ENCODE results near the gene DNMBP. TPM values are rescaled to one million over a fixed set of nuclear protein-coding genes. Genes with fewer than 3 reads are reported as not detected.

DNMBP gene
- total and polyA plus RNA-seq, 2 of the 4 experiments (the other 2 are of a cell fraction), result 10.9 to 13.6 TPM

DNA sequence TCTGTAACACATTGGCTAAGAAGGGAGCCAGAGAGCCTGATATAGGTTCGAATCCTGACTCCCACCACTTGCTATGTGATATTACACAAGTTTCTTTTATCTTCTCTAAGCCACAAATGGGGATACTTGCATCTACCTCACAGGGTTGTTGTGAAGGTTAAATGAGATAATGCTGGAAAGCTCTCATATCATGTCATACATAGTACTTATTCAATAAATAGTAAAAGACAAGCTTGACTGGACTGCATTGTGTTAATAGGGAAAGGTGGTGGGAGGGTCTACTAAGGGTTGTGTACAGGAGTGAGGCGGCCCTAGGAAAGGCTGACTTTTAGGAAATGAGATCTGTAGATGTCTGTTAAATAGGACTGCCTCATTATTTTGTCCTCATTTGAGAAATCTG, 35.8 kb upstream of the DNMBP start:
- no peak overlapping the region for H4K8ac ChIP-seq (ENCODE audit: low read depth in 2 of 2, low read length in 2 of 2)
- H3K36me3 ChIP-seq (ENCODE audit: control insufficient read depth, insufficient read depth, low read length), result no peaks in the 10 kb centered on the region
- H2BK15ac ChIP-seq (ENCODE audit: low read depth, low read length), result no peak overlapping the region
- POLR2A ChIA-PET (ENCODE audit: unreplicated experiment), result interaction anchor here (1.0 kb wide), 1 partner anchor 40 kb away, joined by 17 read pairs; no protein-coding TSS in a partner anchor
- H2AK9ac ChIP-seq (replicated peaks; ENCODE audit: low read depth, low read length, poor library complexity), result no peak overlapping the region
- H2AK5ac ChIP-seq (ENCODE audit: low read depth, low read length), result no peak overlapping the region
- H2BK120ac ChIP-seq (ENCODE audit: low read depth, low read length), result no peak overlapping the region
- no peaks in the 10 kb centered on the region for H3K79me1 ChIP-seq (ENCODE audit: low read depth in 1 of 2, low read length in 2 of 2)
- TF ChIP-seq RAD21 (IDR thresholded peaks at IDR 0.05; ENCODE audit: low read length) (no peak), RCOR1 (IDR thresholded peaks at IDR 0.05; ENCODE audit: insufficient replicate concordance, low read length) (no peak), SMC3 (IDR thresholded peaks at IDR 0.05; ENCODE audit: low read depth, low read length) (no peak), RFX5 (IDR thresholded peaks at IDR 0.05; ENCODE audit: low read depth, low read length) (no peak), CHD1 (IDR thresholded peaks at IDR 0.05; ENCODE audit: low read depth, low read length) (no peak)
- TF ChIP-seq, protein P1, sequence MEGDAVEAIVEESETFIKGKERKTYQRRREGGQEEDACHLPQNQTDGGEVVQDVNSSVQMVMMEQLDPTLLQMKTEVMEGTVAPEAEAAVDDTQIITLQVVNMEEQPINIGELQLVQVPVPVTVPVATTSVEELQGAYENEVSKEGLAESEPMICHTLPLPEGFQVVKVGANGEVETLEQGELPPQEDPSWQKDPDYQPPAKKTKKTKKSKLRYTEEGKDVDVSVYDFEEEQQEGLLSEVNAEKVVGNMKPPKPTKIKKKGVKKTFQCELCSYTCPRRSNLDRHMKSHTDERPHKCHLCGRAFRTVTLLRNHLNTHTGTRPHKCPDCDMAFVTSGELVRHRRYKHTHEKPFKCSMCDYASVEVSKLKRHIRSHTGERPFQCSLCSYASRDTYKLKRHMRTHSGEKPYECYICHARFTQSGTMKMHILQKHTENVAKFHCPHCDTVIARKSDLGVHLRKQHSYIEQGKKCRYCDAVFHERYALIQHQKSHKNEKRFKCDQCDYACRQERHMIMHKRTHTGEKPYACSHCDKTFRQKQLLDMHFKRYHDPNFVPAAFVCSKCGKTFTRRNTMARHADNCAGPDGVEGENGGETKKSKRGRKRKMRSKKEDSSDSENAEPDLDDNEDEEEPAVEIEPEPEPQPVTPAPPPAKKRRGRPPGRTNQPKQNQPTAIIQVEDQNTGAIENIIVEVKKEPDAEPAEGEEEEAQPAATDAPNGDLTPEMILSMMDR (conservative IDR thresholded peaks at IDR 0.05; ENCODE audit: low read depth, low read length), result no peak
- no peak overlapping the region for H3K27ac ChIP-seq (ENCODE audit: insufficient read depth, low read length)
- no peaks in the 10 kb centered on the region for H4K20me1 ChIP-seq (ENCODE audit: insufficient read depth, low read length)
- intact Hi-C loops (cut with micrococcal nuclease), result loop anchor here (10.0 kb wide), 1 partner anchor 311 kb away; the partner anchor contains the start of genes COX15 and CUTC
- no peak overlapping the region for H2BK5ac ChIP-seq (ENCODE audit: low read depth, low read length, poor library complexity, severe bottlenecking)
- no peaks in the 10 kb centered on the region for H3K27me3 ChIP-seq (ENCODE audit: control insufficient read depth, insufficient read depth, low read length)
- H2AFZ ChIP-seq (replicated peaks; ENCODE audit: low read length, poor library complexity), result no peak overlapping the region
- no peaks in the 10 kb centered on the region for H3K9me3 ChIP-seq (ENCODE audit: control insufficient read depth, insufficient read depth, low read length)
- no peak overlapping the region for H4K5ac ChIP-seq (ENCODE audit: low read depth, low read length)
- CTCF ChIA-PET, result interaction anchor here (0.5 to 3.4 kb wide), 26 partner anchors 9 to 328 kb away, joined by 3 to 31 read pairs (median 4); partner anchors contain the start of gene DNMBP
- in situ Hi-C loops (cut with MboI; ENCODE audit: low sequenced_read_pairs), result loop anchor here (5.0 to 10.0 kb wide), 2 partner anchors 81 to 198 kb away; no protein-coding TSS in a partner anchor
- no TSS peak for BruUV-seq (replicated peaks)
- H3K4me2 ChIP-seq (ENCODE audit: low read depth, low read length), result no peak overlapping the region
- ATAC-seq (ENCODE audit: low read depth) (no peak; the same call in 1 of the 2 replicates), DNase-seq (no peak)
- no peak overlapping the region for H3K56ac ChIP-seq (ENCODE audit: extremely low read depth, insufficient read depth, low read length)
- WGBS, 2 experiments (ENCODE audit: extremely low coverage in 2 of 2, insufficient read length in 1 of 2), result 60% methylated on average over 1 of the region's 2 CpGs; no CpG with 5 or more reads in 1 of the 2 experiments
- no peak overlapping the region for H3K4me3 ChIP-seq (ENCODE audit: insufficient read depth, low read depth, low read length)
- no peak overlapping the region for H3K14ac ChIP-seq (replicated peaks; ENCODE audit: low read depth, low read length)
- no peak overlapping the region for H4K91ac ChIP-seq (ENCODE audit: insufficient read depth, low read depth, low read length)
- no peaks in the 10 kb centered on the region for H3K9me1 ChIP-seq (ENCODE audit: insufficient read depth, low read length)
- H3K18ac ChIP-seq (ENCODE audit: low read depth, low read length), result no peak overlapping the region
- no peak overlapping the region for H3K23ac ChIP-seq (ENCODE audit: low read depth, low read length)
- dilution Hi-C loops (cut with HindIII; ENCODE audit: low sequenced_read_pairs, unreplicated experiment), result no loop called here
- no peak overlapping the region for H2BK20ac ChIP-seq (ENCODE audit: low read depth, low read length)
- H3K9ac ChIP-seq (ENCODE audit: low read depth, low read length), result no peak overlapping the region
- H3K4me1 ChIP-seq (ENCODE audit: control insufficient read depth, insufficient read depth, low read length), result peaks cover 4% of the 10 kb centered on the region
- no peak overlapping the region for H3K4ac ChIP-seq (ENCODE audit: low read depth, low read length)
